ENCODE data around the gene RNF10. TPM values are rescaled to one million over a fixed set of nuclear protein-coding genes. Genes with fewer than 3 reads are reported as not detected.
"Not testable (repeated sequence)": the region's sequence is repeated elsewhere in the genome, so short reads cannot be mapped to it uniquely, and the experiment has no call there.

Gene RNF10
- total and polyA plus RNA-seq, 9 of the 15 experiments (the other 6 are each of a cell fraction or from before 2014, with no cell fraction given), result 43.0 to 139 (median 80.1) TPM

- TF ChIP-seq TFAP4 (CRISPR knock-in tag; IDR thresholded peaks at IDR 0.05; ENCODE audit: borderline replicate concordance) (peak; percentile 63; the same call in 1 of the 2 replicates), USF1 (CRISPR knock-in tag; IDR thresholded peaks at IDR 0.05) (peak; percentile 56; the same call in 1 of the 2 replicates), SOX6 (IDR thresholded peaks at IDR 0.05) (0 out of 2 replicates have a peak, but pooled peaks have one; percentile 48), TAL1 (IDR thresholded peaks at IDR 0.05) (peak; percentile 73), ESRRA (IDR thresholded peaks at IDR 0.05; ENCODE audit: borderline replicate concordance, low read depth) (peak; percentile 60), TEAD4 (IDR thresholded peaks at IDR 0.05; ENCODE audit: low read length) (peak; percentile 83), FOXA3 (CRISPR knock-in tag; conservative IDR thresholded peaks at IDR 0.05 in 1 of 2, IDR thresholded peaks at IDR 0.05 in 1 of 2) (peak in 1 of 2 experiments; percentile 74; a peak in 1 of 4 replicates), TCF3 (CRISPR knock-in tag; IDR thresholded peaks at IDR 0.05) (peak; percentile 85), NFIC (IDR thresholded peaks at IDR 0.05) (peak; percentile 54), L3MBTL2 (IDR thresholded peaks at IDR 0.05) (0 out of 2 replicates have a peak, but pooled peaks have one; percentile 33), STAT5A (IDR thresholded peaks at IDR 0.05; ENCODE audit: borderline replicate concordance, low read length) (peak; percentile 60), MTA2 (IDR thresholded peaks at IDR 0.05; ENCODE audit: low read depth) (peak; percentile 41), NR2C1 (tag; IDR thresholded peaks at IDR 0.05) (0 out of 2 replicates have a peak, but pooled peaks have one; percentile 35), MNT (conservative IDR thresholded peaks at IDR 0.05) (peak in 1 of 2 experiments; percentile 32; a peak in 1 of 4 replicates), JUND (IDR thresholded peaks at IDR 0.05; ENCODE audit: borderline replicate concordance, low read depth, low read length) (peak; percentile 58; the same call in 1 of the 2 replicates), JUND (tag; IDR thresholded peaks at IDR 0.05; ENCODE audit: borderline replicate concordance, low read depth, low read length) (peak; percentile 16; the same call in 1 of the 3 replicates), RCOR1 (IDR thresholded peaks at IDR 0.05; ENCODE audit: borderline replicate concordance in 1 of 2, low read depth in 2 of 2, low read length in 2 of 2) (peak in 1 of 2 experiments; percentile 29; a peak in 1 of 4 replicates), PKNOX1 (IDR thresholded peaks at IDR 0.05) (peak; percentile 44), KLF16 (IDR thresholded peaks at IDR 0.05) (peak; percentile 70), MYNN (IDR thresholded peaks at IDR 0.05) (0 out of 2 replicates have a peak, but pooled peaks have one; percentile 53), CTBP1 (IDR thresholded peaks at IDR 0.05; ENCODE audit: borderline replicate concordance) (peak; percentile 34; the same call in 1 of the 2 replicates), ZNF395 (CRISPR knock-in tag; IDR thresholded peaks at IDR 0.05) (peak; percentile 71; the same call in 1 of the 2 replicates)
- TF ChIP-seq TEAD4 (CRISPR knock-in tag; IDR thresholded peaks at IDR 0.05; ENCODE audit: borderline replicate concordance); NR2C1 (IDR thresholded peaks at IDR 0.05); MYNN (CRISPR knock-in tag; IDR thresholded peaks at IDR 0.05): not testable (repeated sequence)
Measured at GRCh38 chr12:120487552-120487951, 46.6 kb upstream of the RNF10 start (continued).

Measured in K562 (cell line).